ENCODE measurements around the gene SLC5A10.

Gene SLC5A10

DNA sequence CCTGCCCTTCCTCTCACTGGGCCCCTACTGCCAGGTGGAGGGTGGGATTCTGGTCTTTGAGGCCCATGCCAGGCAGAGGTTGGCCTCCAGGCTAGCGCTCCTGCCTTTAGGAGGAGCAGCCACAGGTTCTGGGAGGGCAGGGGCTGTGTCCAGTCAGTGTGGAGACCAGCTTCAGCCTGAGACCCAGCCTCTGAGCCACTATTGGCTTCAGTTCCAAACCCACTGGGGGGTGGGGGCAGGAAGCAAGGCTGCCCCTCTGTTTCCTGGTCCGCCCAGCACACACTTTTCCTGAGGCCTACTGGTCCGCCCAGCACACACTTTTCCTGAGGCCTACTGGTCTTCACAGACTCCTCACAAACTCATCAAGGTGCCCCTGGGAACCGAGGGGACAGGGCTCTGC lies 16.4 kb downstream of the SLC5A10 start:
- peaks cover 0 to 19% (median 4%) of the 10 kb centered on the region in 4 experiments for H3K36me3 ChIP-seq (ENCODE audit: control insufficient read depth in 4 of 4, insufficient read depth in 4 of 4, low read length in 3 of 4)
- H3K4me1 ChIP-seq (ENCODE audit: control extremely low read depth in 1 of 4, control insufficient read depth in 4 of 4, insufficient read depth in 4 of 4, low read length in 3 of 4) = peaks cover 4 to 58% (median 55%) of the 10 kb centered on the region in 4 experiments
- no peaks in the 10 kb centered on the region for H3K9me3 ChIP-seq (ENCODE audit: control extremely low read depth in 1 of 5, control insufficient read depth in 4 of 5, insufficient read depth in 2 of 5, low read depth in 1 of 5, low read length in 4 of 5)
- ChIA-PET CTCF (interaction anchor here (1.0 kb wide), 2 partner anchors 13 to 17 kb away, joined by 3 read pairs; no protein-coding TSS in a partner anchor), POLR2A (no interaction called here)
- peak overlapping the region; percentile 61 to 74 for H3K27ac ChIP-seq (ENCODE audit: insufficient read depth in 1 of 2, low read depth in 1 of 2, low read length in 2 of 2, poor library complexity in 1 of 2, severe bottlenecking in 2 of 2)
- DNase-seq = peak in 1 of 3 donors; percentile 47
- WGBS (ENCODE audit: insufficient coverage) = 14% methylated on average over 4 of the region's 4 CpGs
- no peaks in the 10 kb centered on the region for H3K27me3 ChIP-seq (replicated peaks in 2 of 5; ENCODE audit: control insufficient read depth in 4 of 5, insufficient read depth in 5 of 5, low read length in 4 of 5)
- H3K4me3 ChIP-seq (ENCODE audit: control insufficient read depth in 1 of 7, extremely low read depth in 1 of 7, insufficient read depth in 4 of 7, low read depth in 2 of 7, low read length in 6 of 7) = peak overlapping the region in 3 of 7 experiments; percentile 8 to 44 (median 32)

DNA sequence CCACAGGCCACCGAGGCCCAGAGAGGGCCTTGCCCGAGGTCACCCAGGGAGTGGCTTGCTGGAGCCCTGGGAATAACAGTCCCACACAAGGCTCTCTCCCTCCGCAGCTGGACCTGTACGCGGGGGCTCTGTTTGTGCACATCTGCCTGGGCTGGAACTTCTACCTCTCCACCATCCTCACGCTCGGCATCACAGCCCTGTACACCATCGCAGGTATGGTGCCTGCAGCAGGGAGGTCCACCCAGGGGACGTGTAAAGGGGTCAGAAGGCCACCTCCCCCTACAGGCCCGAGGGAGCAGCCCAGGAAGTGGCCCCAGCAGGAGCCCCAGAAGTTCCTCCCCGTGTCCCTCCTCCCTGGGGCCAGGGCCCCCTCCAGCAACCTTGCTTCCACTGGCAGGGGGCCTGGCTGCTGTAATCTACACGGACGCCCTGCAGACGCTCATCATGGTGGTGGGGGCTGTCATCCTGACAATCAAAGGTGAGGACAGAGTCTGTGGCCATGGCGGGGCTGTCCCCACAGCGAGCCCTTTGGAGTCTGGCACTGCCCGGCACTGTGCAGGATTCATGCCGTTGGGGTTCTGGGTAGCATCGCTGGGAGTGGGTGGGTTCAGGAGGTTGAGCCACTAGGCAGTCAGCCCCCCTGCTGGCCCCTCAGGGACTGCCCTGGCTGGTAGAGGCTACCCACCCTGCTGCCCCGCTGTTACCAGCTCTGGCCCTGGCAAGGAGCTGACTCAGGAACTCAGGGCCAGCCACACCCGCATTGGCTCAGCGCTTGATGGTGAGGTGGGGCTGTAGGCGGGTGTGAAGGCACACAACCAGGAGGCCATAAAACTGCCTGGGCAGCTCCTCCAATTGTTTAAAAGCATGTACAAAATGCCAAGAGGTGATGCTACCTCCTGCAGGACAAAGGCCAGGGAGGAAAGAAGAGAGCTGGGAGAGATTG lies 17.3 kb downstream of the SLC5A10 start:
- peak in 2 of 3 donors; percentile 53 to 58 for DNase-seq
- peak overlapping the region in 2 of 7 experiments; percentile 10 to 44 for H3K4me3 ChIP-seq (ENCODE audit: control insufficient read depth in 1 of 7, extremely low read depth in 1 of 7, insufficient read depth in 4 of 7, low read depth in 2 of 7, low read length in 6 of 7)
- WGBS (ENCODE audit: insufficient coverage) = 26% methylated on average over 18 of the region's 23 CpGs
- no peaks in the 10 kb centered on the region for H3K9me3 ChIP-seq (ENCODE audit: control extremely low read depth in 1 of 5, control insufficient read depth in 4 of 5, insufficient read depth in 2 of 5, low read depth in 1 of 5, low read length in 4 of 5)
- peak overlapping the region; percentile 61 to 74 for H3K27ac ChIP-seq (ENCODE audit: insufficient read depth in 1 of 2, low read depth in 1 of 2, low read length in 2 of 2, poor library complexity in 1 of 2, severe bottlenecking in 2 of 2)
- peaks cover 0 to 20% (median 4%) of the 10 kb centered on the region in 4 experiments for H3K36me3 ChIP-seq (ENCODE audit: control insufficient read depth in 4 of 4, insufficient read depth in 4 of 4, low read length in 3 of 4)
- peaks cover 4 to 57% (median 54%) of the 10 kb centered on the region in 4 experiments for H3K4me1 ChIP-seq (ENCODE audit: control extremely low read depth in 1 of 4, control insufficient read depth in 4 of 4, insufficient read depth in 4 of 4, low read length in 3 of 4)
- CTCF ChIA-PET = interaction anchor here (0.7 to 1.3 kb wide), 5 partner anchors 8 to 53 kb away, joined by 3 to 8 read pairs (median 3); no protein-coding TSS in a partner anchor
- POLR2A ChIA-PET = no interaction called here
- H3K27me3 ChIP-seq (replicated peaks in 2 of 5; ENCODE audit: control insufficient read depth in 4 of 5, insufficient read depth in 5 of 5, low read length in 4 of 5) = no peaks in the 10 kb centered on the region

DNA sequence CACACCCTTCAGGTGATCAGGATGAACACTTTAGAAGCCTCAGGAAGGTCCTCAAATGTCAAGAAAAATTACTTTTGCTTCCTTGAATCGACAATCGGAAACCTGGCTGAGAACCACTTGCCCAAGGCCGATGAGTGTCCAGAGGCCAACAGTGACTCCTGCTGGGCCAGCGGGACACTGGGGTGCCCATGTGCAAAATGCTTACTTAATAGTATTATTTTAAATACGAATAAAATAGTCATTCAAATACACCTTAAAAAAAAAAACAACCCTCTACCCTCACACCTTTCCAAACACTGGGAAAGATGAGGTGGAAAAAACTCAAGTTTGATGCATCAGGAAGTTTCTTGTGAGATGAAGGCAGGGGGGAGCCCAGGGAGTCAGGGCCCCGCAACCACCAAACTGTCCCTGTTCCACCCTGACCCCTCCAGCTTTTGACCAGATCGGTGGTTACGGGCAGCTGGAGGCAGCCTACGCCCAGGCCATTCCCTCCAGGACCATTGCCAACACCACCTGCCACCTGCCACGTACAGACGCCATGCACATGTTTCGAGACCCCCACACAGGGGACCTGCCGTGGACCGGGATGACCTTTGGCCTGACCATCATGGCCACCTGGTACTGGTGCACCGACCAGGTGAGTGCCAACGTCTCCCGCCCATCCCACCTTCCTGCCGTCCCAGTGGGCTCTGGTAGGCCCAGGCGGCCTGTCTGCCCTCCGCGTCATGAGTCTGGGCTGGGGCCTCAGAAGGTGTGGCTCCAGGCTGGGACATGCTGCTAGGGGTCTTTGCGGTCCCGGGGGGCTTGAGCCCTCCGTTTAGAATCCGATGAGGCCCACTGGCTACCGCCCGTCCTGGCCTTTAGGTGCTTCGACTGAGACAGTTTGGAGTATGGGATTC lies 18.9 kb downstream of the SLC5A10 start:
- Histone ChIP-seq H3K4me1 (ENCODE audit: control extremely low read depth in 1 of 4, control insufficient read depth in 4 of 4, insufficient read depth in 4 of 4, low read length in 3 of 4) (peaks cover 4 to 47% (median 43%) of the 10 kb centered on the region in 4 experiments), H3K27ac (ENCODE audit: insufficient read depth in 1 of 2, low read depth in 1 of 2, low read length in 2 of 2, poor library complexity in 1 of 2, severe bottlenecking in 2 of 2) (no peak overlapping the region), H3K36me3 (ENCODE audit: control insufficient read depth in 4 of 4, insufficient read depth in 4 of 4, low read length in 3 of 4) (peaks cover 0 to 23% (median 4%) of the 10 kb centered on the region in 4 experiments), H3K4me3 (ENCODE audit: control insufficient read depth in 1 of 7, extremely low read depth in 1 of 7, insufficient read depth in 4 of 7, low read depth in 2 of 7, low read length in 6 of 7) (no peak overlapping the region), H3K9me3 (ENCODE audit: control extremely low read depth in 1 of 5, control insufficient read depth in 4 of 5, insufficient read depth in 2 of 5, low read depth in 1 of 5, low read length in 4 of 5) (no peaks in the 10 kb centered on the region), H3K27me3 (replicated peaks in 2 of 5; ENCODE audit: control insufficient read depth in 4 of 5, insufficient read depth in 5 of 5, low read length in 4 of 5) (no peaks in the 10 kb centered on the region)
- WGBS (ENCODE audit: insufficient coverage) = 96% methylated on average over 19 of the region's 28 CpGs
- POLR2A ChIA-PET = no interaction called here
- no peak for DNase-seq
- CTCF ChIA-PET = interaction anchor here (1.3 to 1.4 kb wide), 2 partner anchors 10 to 28 kb away, joined by 4 to 8 read pairs; no protein-coding TSS in a partner anchor

DNA sequence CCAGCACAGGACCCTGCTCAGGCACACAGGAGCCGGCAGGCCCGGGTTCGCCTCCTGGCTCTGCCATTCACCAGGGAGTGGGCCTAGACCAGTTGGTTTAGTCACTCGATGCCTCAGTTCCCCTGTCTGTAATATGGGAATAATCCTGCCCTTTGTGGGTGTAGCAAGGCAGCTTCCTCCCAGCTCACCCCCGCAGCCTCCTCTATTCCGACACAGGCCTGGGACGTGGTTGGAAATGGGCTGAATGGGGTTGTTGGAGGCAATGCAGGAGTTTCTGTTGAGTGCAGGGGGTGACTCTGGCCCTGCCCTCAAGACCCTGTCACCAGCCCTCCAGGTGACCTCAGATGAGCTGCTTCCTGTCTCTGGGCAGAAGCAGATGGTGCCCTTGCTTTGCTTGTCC lies 19.8 kb downstream of the SLC5A10 start:
- CTCF ChIA-PET = interaction anchor here (1.0 kb wide), 1 partner anchor 11 kb away, joined by 4 read pairs; no protein-coding TSS in a partner anchor
- H3K4me1 ChIP-seq (ENCODE audit: control extremely low read depth in 1 of 4, control insufficient read depth in 4 of 4, insufficient read depth in 4 of 4, low read length in 3 of 4) = peaks cover 4 to 39% (median 35%) of the 10 kb centered on the region in 4 experiments
- WGBS (ENCODE audit: insufficient coverage) = 97% methylated on average over 4 of the region's 7 CpGs

DNA sequence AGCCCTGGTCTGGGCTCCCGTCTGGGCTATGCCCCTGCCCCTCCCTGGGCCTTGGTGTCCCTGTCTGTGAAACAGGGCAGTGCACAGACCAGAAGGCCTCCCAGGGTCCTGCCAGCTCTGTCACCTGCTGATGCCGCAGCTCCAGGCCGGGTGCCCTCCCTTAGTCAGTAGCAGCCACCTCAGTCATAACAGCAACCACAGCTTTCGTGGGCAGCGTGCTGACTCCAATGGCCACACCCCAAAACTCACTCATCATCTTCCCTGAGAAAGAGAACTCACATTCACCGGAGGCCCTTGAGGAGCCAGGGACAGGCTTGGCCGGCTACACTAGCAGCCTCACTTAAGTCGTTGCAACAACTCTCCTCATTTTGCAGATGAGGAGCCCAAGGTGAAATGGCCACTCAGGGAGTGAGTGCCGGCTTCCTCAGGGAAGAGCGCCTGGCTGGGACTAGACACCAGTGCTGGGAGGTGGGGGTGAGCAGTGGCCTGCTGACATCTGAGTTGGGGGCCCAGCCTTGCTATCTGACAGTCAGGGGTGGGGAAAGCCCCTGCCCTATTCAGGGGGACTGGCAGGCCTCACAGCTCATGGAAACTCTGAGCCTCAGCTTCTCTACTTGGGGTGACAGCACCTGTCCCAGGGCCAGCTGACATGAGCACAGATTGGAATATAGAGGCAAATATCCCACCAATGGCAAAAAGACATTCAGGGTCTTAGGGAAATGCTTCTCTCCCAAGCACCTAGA lies 22.6 kb downstream of the SLC5A10 start:
- Histone ChIP-seq H3K4me1 (ENCODE audit: control extremely low read depth in 1 of 4, control insufficient read depth in 4 of 4, insufficient read depth in 4 of 4, low read length in 3 of 4) (peaks cover 4 to 12% (median 8%) of the 10 kb centered on the region in 4 experiments), H3K4me3 (ENCODE audit: control insufficient read depth in 1 of 7, extremely low read depth in 1 of 7, insufficient read depth in 4 of 7, low read depth in 2 of 7, low read length in 6 of 7) (no peak overlapping the region), H3K9me3 (ENCODE audit: control extremely low read depth in 1 of 5, control insufficient read depth in 4 of 5, insufficient read depth in 2 of 5, low read depth in 1 of 5, low read length in 4 of 5) (no peaks in the 10 kb centered on the region), H3K27ac (ENCODE audit: insufficient read depth in 1 of 2, low read depth in 1 of 2, low read length in 2 of 2, poor library complexity in 1 of 2, severe bottlenecking in 2 of 2) (no peak overlapping the region), H3K36me3 (ENCODE audit: control insufficient read depth in 4 of 4, insufficient read depth in 4 of 4, low read length in 3 of 4) (peaks cover 0 to 43% (median 24%) of the 10 kb centered on the region in 4 experiments), H3K27me3 (replicated peaks in 2 of 5; ENCODE audit: control insufficient read depth in 4 of 5, insufficient read depth in 5 of 5, low read length in 4 of 5) (no peaks in the 10 kb centered on the region)
- WGBS (ENCODE audit: insufficient coverage) = 94% methylated on average over 10 of the region's 10 CpGs
- DNase-seq = no peak
- ChIA-PET CTCF (interaction anchor here (1.0 to 1.7 kb wide), 4 partner anchors 11 to 17 kb away, joined by 3 to 8 read pairs (median 6); no protein-coding TSS in a partner anchor), POLR2A (no interaction called here)

More for the DNA sequence above, 19.8 kb downstream of the SLC5A10 start:
- no peaks in the 10 kb centered on the region for H3K9me3 ChIP-seq (ENCODE audit: control extremely low read depth in 1 of 5, control insufficient read depth in 4 of 5, insufficient read depth in 2 of 5, low read depth in 1 of 5, low read length in 4 of 5)
- no peaks in the 10 kb centered on the region for H3K27me3 ChIP-seq (replicated peaks in 2 of 5; ENCODE audit: control insufficient read depth in 4 of 5, insufficient read depth in 5 of 5, low read length in 4 of 5)
- H3K27ac ChIP-seq (ENCODE audit: insufficient read depth in 1 of 2, low read depth in 1 of 2, low read length in 2 of 2, poor library complexity in 1 of 2, severe bottlenecking in 2 of 2) = no peak overlapping the region
- POLR2A ChIA-PET = no interaction called here
- no peak overlapping the region for H3K4me3 ChIP-seq (ENCODE audit: control insufficient read depth in 1 of 7, extremely low read depth in 1 of 7, insufficient read depth in 4 of 7, low read depth in 2 of 7, low read length in 6 of 7)
- no peak for DNase-seq
- peaks cover 0 to 26% (median 8%) of the 10 kb centered on the region in 4 experiments for H3K36me3 ChIP-seq (ENCODE audit: control insufficient read depth in 4 of 4, insufficient read depth in 4 of 4, low read length in 3 of 4)

DNA sequence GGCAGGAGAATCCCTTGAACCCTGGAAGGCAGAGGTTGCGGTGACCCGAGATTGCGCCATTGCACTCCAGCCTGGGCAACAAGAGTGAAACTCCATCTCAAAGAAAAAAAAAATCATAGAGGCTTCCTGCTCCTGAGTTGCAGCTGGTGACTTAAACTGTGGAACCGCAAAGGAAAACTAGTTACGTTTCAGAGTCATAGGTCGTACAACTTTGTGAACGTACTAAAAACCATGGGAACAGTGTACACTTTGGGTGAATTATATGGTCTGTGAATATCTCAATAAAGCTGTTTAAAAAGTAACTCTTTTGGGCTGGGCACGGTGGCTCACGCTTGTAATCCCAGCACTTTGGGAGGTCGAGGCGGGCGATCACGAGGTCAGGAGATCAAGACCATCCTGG lies 23.6 kb downstream of the SLC5A10 start:
- Histone ChIP-seq H3K36me3 (ENCODE audit: control insufficient read depth in 4 of 4, insufficient read depth in 4 of 4, low read length in 3 of 4) (peaks cover 0 to 41% (median 24%) of the 10 kb centered on the region in 4 experiments), H3K9me3 (ENCODE audit: control extremely low read depth in 1 of 5, control insufficient read depth in 4 of 5, insufficient read depth in 2 of 5, low read depth in 1 of 5, low read length in 4 of 5) (no peaks in the 10 kb centered on the region), H3K4me1 (ENCODE audit: control extremely low read depth in 1 of 4, control insufficient read depth in 4 of 4, insufficient read depth in 4 of 4, low read length in 3 of 4) (peaks cover 0 to 3% (median 0%) of the 10 kb centered on the region in 4 experiments), H3K27ac (ENCODE audit: insufficient read depth in 1 of 2, low read depth in 1 of 2, low read length in 2 of 2, poor library complexity in 1 of 2, severe bottlenecking in 2 of 2) (no peak overlapping the region), H3K27me3 (replicated peaks in 2 of 5; ENCODE audit: control insufficient read depth in 4 of 5, insufficient read depth in 5 of 5, low read length in 4 of 5) (no peaks in the 10 kb centered on the region), H3K4me3 (ENCODE audit: control insufficient read depth in 1 of 7, extremely low read depth in 1 of 7, insufficient read depth in 4 of 7, low read depth in 2 of 7, low read length in 6 of 7) (no peak overlapping the region)
- ChIA-PET POLR2A (interaction anchor here (0.7 kb wide), 1 partner anchor 15 kb away, joined by 3 read pairs; no protein-coding TSS in a partner anchor), CTCF (interaction anchor here (1.0 to 1.7 kb wide), 3 partner anchors 10 to 16 kb away, joined by 6 to 8 read pairs (median 6); no protein-coding TSS in a partner anchor)
- 90% methylated on average over 12 of the region's 13 CpGs for WGBS (ENCODE audit: insufficient coverage)
- no peak for DNase-seq

Measured in common myeloid progenitor, CD34-positive (primary cell).